ENCODE data around the gene BRWD1. TPM values are rescaled to one million over a fixed set of nuclear protein-coding genes. Genes with fewer than 3 reads are reported as not detected.
"Not testable (repeated sequence)": the region's sequence is repeated elsewhere in the genome, so short reads cannot be mapped to it uniquely, and the experiment has no call there.

The BRWD1 gene
- total and polyA plus RNA-seq, 12 donors: 8.5 to 38.8 (median 34.1) TPM

DNA sequence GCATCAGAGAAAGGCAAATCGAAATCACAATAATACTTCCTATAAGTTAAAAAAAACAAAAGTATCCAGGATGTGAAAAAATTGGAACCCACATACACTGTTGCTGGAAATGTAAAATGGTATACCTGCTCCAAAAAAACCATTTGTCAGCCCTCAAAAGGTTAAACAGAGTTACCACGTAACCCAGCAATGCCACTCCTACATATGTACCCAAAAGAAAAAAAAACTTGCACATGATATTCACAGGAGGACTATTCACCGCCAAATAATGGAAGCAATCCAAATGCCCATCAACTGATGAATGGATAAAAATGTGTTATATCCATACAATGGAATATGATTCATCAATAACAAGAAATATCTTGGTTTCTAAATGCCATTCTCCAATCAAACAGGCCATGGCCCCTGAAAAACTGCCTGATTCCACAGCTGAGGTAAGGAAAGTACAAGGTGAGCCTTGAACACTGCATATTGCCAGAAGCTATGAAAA lies 91.4 kb downstream of the BRWD1 start:
- H3K36me3 ChIP-seq: peaks cover 0 to 100% (median 10%) of the 10 kb centered on the region in 9 donors
- ATAC-seq: no peak
- WGBS, 2 donors: 72 to 74% methylated on average over 3 of the region's 3 CpGs

DNA sequence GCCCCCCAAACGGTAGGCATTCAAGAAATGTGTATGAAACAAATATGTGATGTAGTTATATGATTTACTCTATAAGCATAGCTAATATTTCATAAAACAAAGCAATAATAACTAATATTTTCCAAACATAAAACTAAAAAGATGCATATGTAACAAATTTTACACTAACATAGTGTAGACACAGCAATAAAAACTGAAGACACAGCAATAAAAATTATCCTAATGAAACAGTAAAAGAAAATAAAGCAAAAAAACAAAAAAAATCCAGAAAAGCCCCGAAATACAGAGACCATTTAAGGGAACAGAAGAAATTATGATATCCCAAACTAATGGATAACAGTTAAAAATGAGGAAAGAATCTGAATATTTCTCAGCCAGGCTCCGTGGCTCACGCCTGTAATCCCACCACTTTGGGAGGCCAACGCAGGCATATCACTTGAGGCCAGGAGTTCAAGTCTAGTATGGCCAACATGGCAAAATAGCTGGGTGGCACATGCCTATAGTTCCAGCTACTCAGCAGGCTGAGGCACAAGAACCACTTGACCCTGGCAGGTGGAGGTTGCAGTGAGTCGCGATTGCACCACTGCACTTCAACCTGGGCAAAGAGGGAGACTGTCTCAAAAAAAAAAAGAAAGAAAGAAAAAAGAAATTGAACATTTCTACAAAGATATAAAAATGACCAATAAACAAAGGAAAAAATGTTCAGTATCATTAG lies 92.0 kb downstream of the BRWD1 start:
- no peak for DNase-seq
- Histone ChIP-seq H3K4me1 (peaks cover 0 to 13% (median 0%) of the 10 kb centered on the region in 9 donors), H3K9me3 (no peaks in the 10 kb centered on the region), H3K36me3 (peaks cover 0 to 97% (median 10%) of the 10 kb centered on the region in 9 donors), H3K27me3 (no peaks in the 10 kb centered on the region), H3K4me3 (no peak overlapping the region), H3K27ac (no peak overlapping the region)
- ATAC-seq: peak in 1 of 8 donors; percentile 50
- WGBS, 2 donors: 91% methylated on average over 7 of the region's 7 CpGs
- TF ChIP-seq, protein P1, sequence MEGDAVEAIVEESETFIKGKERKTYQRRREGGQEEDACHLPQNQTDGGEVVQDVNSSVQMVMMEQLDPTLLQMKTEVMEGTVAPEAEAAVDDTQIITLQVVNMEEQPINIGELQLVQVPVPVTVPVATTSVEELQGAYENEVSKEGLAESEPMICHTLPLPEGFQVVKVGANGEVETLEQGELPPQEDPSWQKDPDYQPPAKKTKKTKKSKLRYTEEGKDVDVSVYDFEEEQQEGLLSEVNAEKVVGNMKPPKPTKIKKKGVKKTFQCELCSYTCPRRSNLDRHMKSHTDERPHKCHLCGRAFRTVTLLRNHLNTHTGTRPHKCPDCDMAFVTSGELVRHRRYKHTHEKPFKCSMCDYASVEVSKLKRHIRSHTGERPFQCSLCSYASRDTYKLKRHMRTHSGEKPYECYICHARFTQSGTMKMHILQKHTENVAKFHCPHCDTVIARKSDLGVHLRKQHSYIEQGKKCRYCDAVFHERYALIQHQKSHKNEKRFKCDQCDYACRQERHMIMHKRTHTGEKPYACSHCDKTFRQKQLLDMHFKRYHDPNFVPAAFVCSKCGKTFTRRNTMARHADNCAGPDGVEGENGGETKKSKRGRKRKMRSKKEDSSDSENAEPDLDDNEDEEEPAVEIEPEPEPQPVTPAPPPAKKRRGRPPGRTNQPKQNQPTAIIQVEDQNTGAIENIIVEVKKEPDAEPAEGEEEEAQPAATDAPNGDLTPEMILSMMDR (IDR thresholded peaks at IDR 0.05): no peak
- intact Hi-C loops (cut with DNase I): loop anchor here in 1 of 10 donors (5.0 kb wide), 1 partner anchor 41 kb away; no protein-coding TSS in a partner anchor

More for the DNA sequence above, 91.4 kb downstream of the BRWD1 start:
- intact Hi-C loops (cut with DNase I): loop anchor here in 1 of 10 donors (5.0 kb wide), 1 partner anchor 40 kb away; no protein-coding TSS in a partner anchor
- TF ChIP-seq, protein P1 (IDR thresholded peaks at IDR 0.05): no peak
- no peak overlapping the region for H3K4me3 ChIP-seq
- no peaks in the 10 kb centered on the region for H3K27me3 ChIP-seq
- no peak overlapping the region for H3K27ac ChIP-seq
- no peaks in the 10 kb centered on the region for H3K9me3 ChIP-seq
- peaks cover 0 to 13% (median 0%) of the 10 kb centered on the region in 9 donors for H3K4me1 ChIP-seq
- no peak for DNase-seq

- H3K36me3 ChIP-seq: peaks cover 0 to 97% (median 10%) of the 10 kb centered on the region in 9 donors
- DNase-seq, H3K9me3 ChIP-seq, H3K27me3 ChIP-seq, H3K27ac ChIP-seq, ATAC-seq, H3K4me3 ChIP-seq: not testable (repeated sequence)
- intact Hi-C loops (cut with DNase I): loop anchor here in 1 of 10 donors (5.0 kb wide), 1 partner anchor 41 kb away; no protein-coding TSS in a partner anchor
- H3K4me1 ChIP-seq: peaks cover 0 to 13% (median 0%) of the 10 kb centered on the region in 9 donors
- WGBS, 2 donors: 92% methylated on average over 2 of the region's 2 CpGs
These were observed 92.6 kb downstream of the BRWD1 start for GRCh38 chr21:39220875-39221274.

DNA sequence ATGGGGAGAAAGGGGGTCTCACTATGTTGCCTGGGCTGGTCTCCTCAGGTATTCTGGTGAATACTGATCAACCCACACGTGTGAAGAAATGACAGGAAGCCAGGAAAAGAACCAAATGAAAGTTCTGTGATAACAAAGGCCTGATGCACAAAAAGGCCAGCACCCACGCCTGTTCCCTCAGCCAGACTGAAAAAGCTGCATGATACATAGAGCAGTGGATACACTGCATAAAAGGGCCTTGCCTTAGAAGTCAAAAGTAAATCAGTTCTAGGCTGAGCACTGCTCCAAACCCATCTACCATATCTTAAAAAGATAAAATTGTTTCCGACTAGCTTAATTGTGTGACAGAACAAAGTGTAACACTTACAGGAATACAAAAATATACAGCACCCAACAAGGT lies 93.3 kb downstream of the BRWD1 start:
- H3K4me3 ChIP-seq: no peak overlapping the region
- H3K27ac ChIP-seq: no peak overlapping the region
- peaks cover 0 to 97% (median 16%) of the 10 kb centered on the region in 9 donors for H3K36me3 ChIP-seq
- ATAC-seq: peak in 5 of 8 donors; percentile 50 to 87 (median 80)
- DNase-seq: no peak
- WGBS, 2 donors: 40 to 59% methylated on average over 3 of the region's 3 CpGs
- intact Hi-C loops (cut with DNase I): loop anchor here in 1 of 10 donors (5.0 kb wide), 1 partner anchor 42 kb away; no protein-coding TSS in a partner anchor
- no peaks in the 10 kb centered on the region for H3K9me3 ChIP-seq
- TF ChIP-seq, protein P1 (IDR thresholded peaks at IDR 0.05): no peak
- H3K27me3 ChIP-seq: no peaks in the 10 kb centered on the region
- H3K4me1 ChIP-seq: peaks cover 0 to 13% (median 0%) of the 10 kb centered on the region in 9 donors
